ENCODE measurements around the gene PPP2R3A. TPM values are rescaled to one million over a fixed set of nuclear protein-coding genes. Genes with fewer than 3 reads are reported as not detected.

PPP2R3A gene
- total and polyA plus RNA-seq, 2 donors (not counting 3 experiments of a cell fraction or from before 2014, with no cell fraction given), result 3.3 to 14.6 TPM

GRCh38 chr3:135922903-135923250, 42.7 kb upstream of the PPP2R3A start:
- Histone ChIP-seq H3K9me3 (replicated peaks; ENCODE audit: control insufficient read depth, insufficient read depth, low read length) (no peaks in the 10 kb centered on the region), H3K27me3 (ENCODE audit: control insufficient read depth in 2 of 2, insufficient read depth in 2 of 2, low read length in 2 of 2) (peaks cover 2% of the 10 kb centered on the region in 2 experiments), H3K9me1 (replicated peaks; ENCODE audit: control insufficient read depth, extremely low read depth, insufficient read depth, low read length) (no peaks in the 10 kb centered on the region), H3K36me3 (ENCODE audit: control insufficient read depth in 2 of 2, extremely low read depth in 1 of 2, insufficient read depth in 2 of 2, low read length in 2 of 2) (no peaks in the 10 kb centered on the region), H3K4me1 (ENCODE audit: control insufficient read depth, extremely low read depth, insufficient read depth, low read length) (no peaks in the 10 kb centered on the region), H3K79me2 (ENCODE audit: control insufficient read depth, insufficient read depth, low read length) (no peaks in the 10 kb centered on the region), H3K27ac (ENCODE audit: insufficient read depth, low read depth, low read length) (no peak overlapping the region), H3K4me2 (ENCODE audit: insufficient read depth, low read length) (no peak overlapping the region), H4K20me1 (replicated peaks; ENCODE audit: control insufficient read depth, extremely low read depth, insufficient read depth, low read length) (no peaks in the 10 kb centered on the region), H3K4me3 (replicated peaks in 1 of 3; ENCODE audit: insufficient read depth in 1 of 3, low read depth in 1 of 3, low read length in 3 of 3) (no peak overlapping the region), H2AFZ (ENCODE audit: low read depth, low read length) (no peak overlapping the region), H3K9ac (replicated peaks; ENCODE audit: extremely low read depth, insufficient read depth, low read length) (no peak overlapping the region)
- CTCF ChIA-PET, result interaction anchor here (0.8 to 17.9 kb wide), 4 partner anchors 28 to 1322 kb away, joined by 3 to 280 read pairs (median 4); no protein-coding TSS in a partner anchor
- intact Hi-C loops (cut with micrococcal nuclease), result no loop called here
- DNase-seq (ENCODE audit: low read depth, low spot score) (no peak), FAIRE-seq (no peak)
- dilution Hi-C loops (cut with MboI; ENCODE audit: extremely low pct_ligation_motif_present, low sequenced_read_pairs), result no loop called here
- TF ChIP-seq, protein P1, sequence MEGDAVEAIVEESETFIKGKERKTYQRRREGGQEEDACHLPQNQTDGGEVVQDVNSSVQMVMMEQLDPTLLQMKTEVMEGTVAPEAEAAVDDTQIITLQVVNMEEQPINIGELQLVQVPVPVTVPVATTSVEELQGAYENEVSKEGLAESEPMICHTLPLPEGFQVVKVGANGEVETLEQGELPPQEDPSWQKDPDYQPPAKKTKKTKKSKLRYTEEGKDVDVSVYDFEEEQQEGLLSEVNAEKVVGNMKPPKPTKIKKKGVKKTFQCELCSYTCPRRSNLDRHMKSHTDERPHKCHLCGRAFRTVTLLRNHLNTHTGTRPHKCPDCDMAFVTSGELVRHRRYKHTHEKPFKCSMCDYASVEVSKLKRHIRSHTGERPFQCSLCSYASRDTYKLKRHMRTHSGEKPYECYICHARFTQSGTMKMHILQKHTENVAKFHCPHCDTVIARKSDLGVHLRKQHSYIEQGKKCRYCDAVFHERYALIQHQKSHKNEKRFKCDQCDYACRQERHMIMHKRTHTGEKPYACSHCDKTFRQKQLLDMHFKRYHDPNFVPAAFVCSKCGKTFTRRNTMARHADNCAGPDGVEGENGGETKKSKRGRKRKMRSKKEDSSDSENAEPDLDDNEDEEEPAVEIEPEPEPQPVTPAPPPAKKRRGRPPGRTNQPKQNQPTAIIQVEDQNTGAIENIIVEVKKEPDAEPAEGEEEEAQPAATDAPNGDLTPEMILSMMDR (IDR thresholded peaks at IDR 0.05; ENCODE audit: extremely low read depth in 1 of 2, insufficient read depth in 1 of 2, low read depth in 1 of 2, low read length in 2 of 2), result no peak
- no peak for TF ChIP-seq FOS (IDR thresholded peaks at IDR 0.05; ENCODE audit: borderline replicate concordance, insufficient read depth, low read length)
- TF ChIP-seq MYC (IDR thresholded peaks at IDR 0.05; ENCODE audit: low read depth, low read length), result no peak
- no peak for TF ChIP-seq EZH2 (IDR thresholded peaks at IDR 0.05; ENCODE audit: borderline replicate concordance, low read depth, low read length, severe bottlenecking)
- TF ChIP-seq POLR2A (IDR thresholded peaks at IDR 0.05; ENCODE audit: low read depth, low read length), result no peak
- TF ChIP-seq GATA2 (IDR thresholded peaks at IDR 0.05; ENCODE audit: insufficient read depth, insufficient read length, low read depth, low read length), result no peak
- TF ChIP-seq JUN (IDR thresholded peaks at IDR 0.05; ENCODE audit: borderline replicate concordance, insufficient read depth, insufficient read length, low read depth), result no peak
- TF ChIP-seq, protein P2, sequence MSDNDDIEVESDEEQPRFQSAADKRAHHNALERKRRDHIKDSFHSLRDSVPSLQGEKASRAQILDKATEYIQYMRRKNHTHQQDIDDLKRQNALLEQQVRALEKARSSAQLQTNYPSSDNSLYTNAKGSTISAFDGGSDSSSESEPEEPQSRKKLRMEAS (IDR thresholded peaks at IDR 0.05; ENCODE audit: insufficient read depth, insufficient read length), result no peak
- TF ChIP-seq POLR2AphosphoS5 (IDR thresholded peaks at IDR 0.05; ENCODE audit: insufficient read depth, low read depth, low read length), result no peak
- POLR2A ChIA-PET, result no interaction called here
- BruUV-seq (replicated peaks), result no TSS peak

Data from endothelial cell of umbilical vein (primary cell).